C4-2B (cell line): ENCODE measurements around the gene KCTD5.

Experiments
- CTCF ChIP-seq: fragments of 450-650 bp; conservative IDR thresholded peaks from 2 replicates; pipeline ENCODE4 v1.5.1; 2017; ENCODE audit warnings: mild to moderate bottlenecking
- ZFX ChIP-seq: fragments of 450-650 bp; IDR thresholded peaks from 2 replicates; pipeline ENCODE4 v1.6.1; 2017

DNA sequence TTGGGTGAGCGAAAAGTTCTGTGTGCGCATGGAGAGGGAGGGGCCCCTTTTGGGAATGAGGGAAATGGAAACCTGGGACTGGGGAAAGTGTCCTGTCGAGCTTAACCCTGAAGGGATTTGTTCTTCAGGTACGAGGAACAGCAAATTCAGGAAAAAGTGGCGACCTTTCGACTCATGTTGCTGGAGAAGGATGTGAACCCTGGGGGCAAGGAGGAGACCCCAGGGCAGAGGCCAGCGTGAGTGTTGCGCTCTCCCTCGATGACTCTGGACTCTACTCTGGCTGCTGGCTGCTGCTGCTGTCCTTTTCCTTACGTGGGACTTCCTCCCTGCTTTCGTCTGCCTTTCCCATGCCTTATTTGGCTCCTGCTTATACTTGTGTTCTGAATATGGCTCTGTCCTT lies 75.0 kb downstream of the KCTD5 start:
- no peak for TF ChIP-seq CTCF
- TF ChIP-seq ZFX: no peak
